Fibroblast of upper back skin (primary cell): ENCODE data around the gene NAE1.
A peak's percentile ranks its signal among the peaks of the same experiment; 100 is the strongest.
"Not testable (repeated sequence)": the region's sequence is repeated elsewhere in the genome, so short reads cannot be mapped to it uniquely, and the experiment has no call there.

Source experiments
- DNase-seq: peaks from one replicate; pipeline ENCODE4 v3.0.0-alpha.2; 2013

Gene NAE1

DNA sequence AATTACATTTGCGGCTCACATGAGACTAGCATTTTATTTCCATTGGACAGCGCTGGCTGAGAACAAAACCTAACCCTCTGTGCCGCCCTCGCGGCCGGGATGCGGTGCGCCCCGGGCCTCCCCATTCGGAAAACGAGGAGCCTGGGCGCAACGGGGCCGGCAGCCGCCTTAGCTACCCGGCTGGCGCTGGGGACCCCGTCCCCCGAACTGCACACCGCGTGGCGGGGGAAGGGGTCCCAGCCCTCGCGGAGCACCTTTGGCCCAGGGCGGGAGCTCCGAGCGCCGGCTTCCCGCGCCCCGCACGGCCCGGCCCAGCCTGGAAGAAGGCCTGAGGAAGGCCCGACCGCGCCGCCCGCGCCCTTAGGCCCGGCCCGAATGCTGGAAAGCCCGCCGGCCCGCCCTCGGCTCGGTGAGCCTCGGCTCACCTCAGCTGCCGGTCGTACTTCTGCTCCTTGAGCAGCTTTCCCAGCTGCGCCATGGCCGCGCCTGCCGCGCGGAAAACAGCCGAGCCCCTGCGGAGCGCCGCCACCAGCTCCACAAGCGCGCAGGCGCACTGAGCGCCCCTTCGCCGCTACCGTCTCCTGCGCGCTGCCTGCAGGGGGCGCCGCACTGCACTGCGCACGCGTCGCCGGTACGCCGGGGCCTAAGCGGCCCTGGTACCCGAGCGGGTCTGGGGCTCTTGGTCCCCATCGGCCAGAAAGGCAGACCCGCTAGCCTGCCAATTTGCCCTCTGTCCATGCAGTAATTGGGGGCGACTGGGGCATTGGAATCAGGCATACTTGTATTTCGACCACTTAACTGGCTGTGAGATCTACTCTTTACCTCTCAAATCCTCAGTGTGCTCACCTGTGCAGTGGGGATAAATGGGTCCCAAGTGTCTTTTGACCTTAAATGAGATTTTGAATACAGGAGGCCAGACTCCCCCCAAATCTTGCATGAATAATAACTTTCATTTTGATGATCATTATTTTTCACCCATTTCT, at the start of gene NAE1:
NAE1 (minus strand) TSS at position 555 of the 983 bp plus-strand sequence; CDS start at position 478, 77 bp downstream.
- DNase-seq = peak; percentile 81

DNA sequence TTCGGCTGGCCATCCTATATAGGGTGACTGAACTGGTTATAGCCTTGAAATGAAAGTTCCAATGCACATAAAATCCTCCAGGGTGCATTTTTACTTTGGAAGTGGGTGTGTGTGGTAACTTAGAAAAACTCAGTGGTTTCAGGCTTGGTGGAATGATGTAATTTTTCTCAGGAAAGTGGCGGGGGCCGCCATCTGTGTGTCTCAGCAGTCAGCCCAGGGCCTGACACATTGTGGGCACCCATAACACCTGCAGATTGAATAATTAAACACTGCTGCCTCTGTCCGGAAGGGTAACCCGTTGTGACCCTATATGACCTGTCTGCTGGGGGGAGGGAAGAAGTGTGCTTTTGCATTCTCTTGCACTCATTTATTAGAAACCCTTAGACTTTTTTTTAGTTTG, 47.3 kb upstream of the NAE1 start:
- peak; percentile 46 for DNase-seq

DNA sequence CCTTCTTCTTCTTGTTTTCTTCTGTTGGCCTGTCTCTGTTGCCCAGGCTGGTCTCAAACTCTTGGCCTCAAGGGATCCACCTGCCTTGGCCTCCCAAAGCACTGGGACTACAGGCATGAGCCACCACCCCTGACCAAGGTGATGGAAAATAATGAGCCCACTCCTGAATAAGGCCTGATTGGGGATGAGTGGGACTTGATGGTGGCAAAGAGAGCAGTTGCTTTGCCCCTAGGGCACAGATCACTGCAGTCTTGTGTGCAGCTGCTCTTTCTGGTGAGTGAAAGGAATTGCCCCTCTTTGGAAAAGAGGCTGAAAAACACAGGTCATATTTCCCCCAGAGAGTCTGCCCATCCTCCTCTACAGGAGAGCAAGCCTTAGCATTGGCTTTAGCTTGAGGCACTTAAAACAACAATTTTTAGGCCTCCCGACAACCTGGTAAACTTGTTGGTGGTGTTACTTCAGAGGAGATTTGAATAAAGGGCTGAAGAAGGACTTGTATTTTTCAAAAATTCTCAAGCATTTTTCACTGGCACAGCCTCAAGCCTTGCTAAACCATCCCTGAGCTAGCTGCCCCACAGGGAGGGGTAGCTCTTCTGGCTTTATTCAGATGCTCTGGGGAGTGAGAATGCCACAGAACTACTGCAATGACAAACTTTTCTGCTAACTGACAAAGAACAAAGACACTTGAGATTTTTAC, 43.5 kb upstream of the NAE1 start:
- peak; percentile 38 for DNase-seq

DNA sequence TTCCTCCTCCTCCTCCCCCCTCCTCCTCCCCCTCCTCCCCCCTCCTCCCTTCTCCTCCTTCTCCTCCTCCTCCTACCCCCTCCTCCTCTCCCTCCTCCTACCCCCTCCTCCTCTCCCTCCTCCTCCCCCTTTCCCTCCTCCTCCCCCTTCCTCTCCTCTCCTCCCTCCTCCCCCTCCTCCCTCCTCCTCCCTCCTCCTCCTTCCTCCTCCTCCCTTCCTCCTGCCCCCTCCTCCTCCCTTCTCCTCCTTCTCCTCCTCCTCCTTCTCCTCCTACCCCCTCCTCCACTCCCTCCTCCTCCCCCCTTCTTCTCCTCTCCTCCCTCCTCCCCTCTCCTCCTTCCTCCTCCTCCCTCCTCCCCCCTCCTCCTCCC, 42.9 kb upstream of the NAE1 start:
- DNase-seq = no peak

DNA sequence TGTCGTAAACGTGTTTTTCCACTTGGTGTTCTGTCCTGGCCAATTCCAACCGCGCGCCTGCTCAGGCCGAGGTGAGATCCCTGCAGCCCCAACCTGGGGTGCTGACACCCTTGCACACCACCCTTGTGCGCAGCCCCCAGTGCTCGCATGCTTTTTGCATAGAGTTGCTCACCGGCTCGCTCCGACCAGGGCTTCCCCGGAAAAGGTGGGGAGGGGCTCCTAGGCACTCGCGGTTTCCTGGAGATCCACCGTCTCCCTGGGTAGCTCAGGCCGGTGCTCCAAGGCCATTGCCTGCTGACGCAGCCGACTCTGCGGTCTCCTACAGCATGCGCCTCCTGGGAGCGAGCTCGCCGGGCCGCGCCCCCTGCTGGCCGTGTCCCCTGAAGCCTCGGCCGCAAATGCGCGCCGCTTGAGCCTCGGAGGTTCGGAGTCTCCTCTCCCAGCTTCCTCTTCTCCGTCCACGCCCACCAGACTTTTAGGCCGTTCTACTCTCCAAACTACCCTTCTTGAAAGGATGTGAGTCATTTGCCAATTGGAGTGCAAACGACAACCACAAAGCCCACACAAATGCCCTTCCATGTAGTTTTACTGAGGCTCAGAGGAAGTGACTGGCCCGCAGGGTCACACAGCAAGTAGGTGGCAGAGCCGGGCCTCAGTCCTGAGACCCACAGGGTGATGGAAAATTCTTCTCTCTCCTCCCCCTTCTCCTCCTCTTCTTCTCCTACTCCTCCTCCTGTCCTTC, 42.3 kb upstream of the NAE1 start:
- DNase-seq = peak; percentile 99

DNA sequence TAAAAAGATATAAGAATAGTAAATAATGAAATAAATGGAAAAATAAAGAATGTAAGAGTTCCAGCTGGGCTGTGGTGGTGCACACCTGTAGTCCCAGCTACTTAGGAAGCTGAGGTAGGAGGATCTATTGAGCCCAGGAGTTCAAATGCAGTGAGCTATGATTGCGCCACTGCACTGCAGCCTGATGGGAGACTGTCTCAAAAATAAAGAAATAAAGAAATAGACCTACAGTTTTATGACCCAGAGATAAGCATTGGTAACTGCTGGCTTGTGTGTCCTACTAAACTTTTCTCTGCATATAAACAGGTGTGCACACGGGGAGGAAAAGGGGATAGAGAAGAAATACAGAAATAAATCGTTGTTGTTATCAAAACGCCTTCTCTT, 41.8 kb upstream of the NAE1 start:
- no peak for DNase-seq

DNA sequence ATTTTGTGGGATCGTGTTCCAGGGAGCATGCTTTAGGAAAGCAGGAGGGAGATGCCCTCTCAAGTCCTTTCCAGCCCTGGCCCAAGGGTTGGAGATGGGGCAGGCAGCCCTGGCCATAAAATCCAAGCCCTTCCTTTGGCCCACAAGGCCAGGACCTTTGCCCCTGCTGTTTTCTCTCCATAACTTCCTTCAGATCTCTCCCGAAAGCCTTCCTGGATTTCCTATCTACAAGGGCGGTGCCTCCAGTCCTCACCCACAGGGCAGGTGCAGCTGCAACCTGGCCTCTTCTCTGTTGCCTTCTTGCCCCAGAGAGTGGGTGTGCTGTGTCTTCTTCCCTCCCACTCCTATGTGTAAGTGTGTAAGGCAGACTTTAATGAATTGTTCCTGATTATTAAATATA, 41.1 kb upstream of the NAE1 start:
- DNase-seq = no peak

DNA sequence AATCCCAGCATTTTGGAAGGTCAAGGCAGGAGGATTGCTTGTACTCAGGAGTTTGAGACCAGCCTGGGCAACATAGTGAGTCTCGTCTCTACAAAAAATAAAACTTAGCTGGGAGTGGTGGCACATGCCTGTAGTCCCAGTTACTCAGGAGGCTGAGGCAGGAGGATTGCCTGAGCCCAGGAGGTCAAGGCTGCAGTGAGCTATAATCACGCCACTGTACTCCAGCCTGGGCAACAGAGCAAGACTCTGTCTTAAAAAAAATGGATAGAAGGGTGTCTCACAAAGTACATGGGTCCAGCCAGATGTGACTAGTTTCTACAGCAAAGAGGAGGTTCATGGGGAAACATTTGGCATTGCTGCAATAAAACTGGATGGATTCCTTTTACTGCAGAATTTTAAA, 40.6 kb upstream of the NAE1 start:
- not testable (repeated sequence) for DNase-seq

DNA sequence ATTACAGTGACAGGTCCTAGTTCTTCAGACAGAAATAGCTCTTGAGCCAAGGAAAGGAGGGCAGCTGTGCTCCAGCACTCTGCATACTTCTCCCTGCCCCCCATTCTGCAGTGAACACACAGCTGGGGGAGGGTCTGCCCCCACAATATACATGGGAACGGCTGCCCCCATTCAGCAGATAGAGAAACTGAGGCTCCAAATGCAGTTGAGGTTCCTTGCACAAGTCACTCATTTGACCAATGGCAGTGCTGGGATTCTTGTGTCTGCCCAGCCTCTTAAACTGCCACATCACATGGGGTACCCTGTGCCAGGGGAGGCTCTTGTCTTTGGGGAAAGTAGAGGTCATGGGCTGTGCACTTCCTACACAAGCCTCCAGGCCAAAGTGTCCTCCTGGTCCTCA, 38.6 kb upstream of the NAE1 start:
- no peak for DNase-seq

DNA sequence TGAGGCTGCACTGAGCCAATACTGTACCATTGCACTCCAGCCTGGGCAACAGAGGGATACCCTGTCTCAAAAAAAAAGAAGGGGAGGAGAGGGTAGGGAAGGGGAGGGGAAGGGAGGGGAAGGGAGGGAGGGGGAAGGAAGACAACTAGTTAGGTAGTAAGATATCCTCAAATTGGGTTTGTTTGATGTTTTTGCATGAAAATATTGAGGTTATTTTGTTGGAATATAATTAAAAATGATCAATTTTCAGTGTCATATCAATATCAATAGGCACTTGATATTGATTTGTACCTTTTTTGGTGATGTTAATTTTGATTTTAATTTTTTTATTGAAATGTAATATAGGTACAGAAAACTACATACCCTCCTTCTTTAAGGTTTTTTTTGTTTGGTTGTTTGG, 32.9 kb upstream of the NAE1 start:
- DNase-seq = no peak

DNA sequence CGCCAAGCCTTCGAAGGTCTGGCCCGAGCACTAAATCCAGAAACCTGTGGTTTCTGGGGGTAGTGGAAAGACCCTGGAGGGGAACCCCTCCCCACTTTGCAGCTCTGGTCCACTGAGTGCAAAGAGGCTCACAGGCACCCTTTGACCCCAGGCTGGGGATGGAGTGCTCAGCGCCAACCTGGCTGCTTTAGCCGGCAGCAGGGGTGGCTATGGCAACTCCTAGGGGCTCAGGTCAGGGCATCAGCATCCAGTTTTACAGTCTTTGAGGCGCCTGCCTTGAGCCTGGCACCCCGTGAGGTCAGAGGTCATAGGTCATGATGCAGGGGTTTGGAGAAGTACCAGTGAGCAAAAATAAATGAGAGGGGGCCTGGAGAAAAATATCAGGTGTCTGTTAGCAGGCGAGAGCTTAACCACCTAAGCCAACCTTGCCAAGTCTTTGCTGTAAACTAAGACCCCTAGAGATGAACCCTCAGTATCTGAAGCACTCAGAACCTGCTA, 31.3 kb upstream of the NAE1 start:
- DNase-seq = no peak

DNA sequence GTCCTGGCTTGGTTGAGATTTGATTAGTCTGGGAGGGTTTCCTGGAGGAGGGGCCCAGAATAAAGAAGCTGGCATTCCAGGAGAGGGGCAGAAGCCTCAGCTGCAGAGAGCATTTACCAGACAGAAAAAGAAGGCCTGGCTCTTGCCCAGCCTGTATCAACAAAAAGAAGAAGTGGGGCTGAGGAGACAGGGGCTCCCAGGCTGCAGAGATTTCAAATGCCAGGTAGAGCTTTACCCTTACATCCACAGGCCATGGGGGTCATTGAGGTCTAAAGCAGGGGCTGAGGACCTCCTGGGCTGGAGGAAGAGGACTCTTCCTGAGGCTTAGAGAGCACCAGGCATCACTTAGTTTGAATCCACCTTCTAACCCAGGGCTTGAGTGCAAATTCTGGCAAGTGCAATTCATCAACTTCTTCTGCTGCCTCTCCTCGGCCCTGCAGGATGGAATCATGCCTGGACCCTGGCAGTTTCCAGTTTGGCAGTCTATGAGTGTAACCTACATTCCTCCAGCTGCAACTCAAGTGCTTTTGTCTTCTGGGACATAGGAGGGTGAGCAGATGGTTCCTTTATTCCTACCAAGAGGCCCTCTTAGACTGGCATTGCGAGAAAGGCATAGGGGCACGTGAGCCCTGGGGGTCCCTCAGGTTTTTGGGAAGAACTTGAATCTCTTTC, 28.8 kb upstream of the NAE1 start:
- no peak for DNase-seq

DNA sequence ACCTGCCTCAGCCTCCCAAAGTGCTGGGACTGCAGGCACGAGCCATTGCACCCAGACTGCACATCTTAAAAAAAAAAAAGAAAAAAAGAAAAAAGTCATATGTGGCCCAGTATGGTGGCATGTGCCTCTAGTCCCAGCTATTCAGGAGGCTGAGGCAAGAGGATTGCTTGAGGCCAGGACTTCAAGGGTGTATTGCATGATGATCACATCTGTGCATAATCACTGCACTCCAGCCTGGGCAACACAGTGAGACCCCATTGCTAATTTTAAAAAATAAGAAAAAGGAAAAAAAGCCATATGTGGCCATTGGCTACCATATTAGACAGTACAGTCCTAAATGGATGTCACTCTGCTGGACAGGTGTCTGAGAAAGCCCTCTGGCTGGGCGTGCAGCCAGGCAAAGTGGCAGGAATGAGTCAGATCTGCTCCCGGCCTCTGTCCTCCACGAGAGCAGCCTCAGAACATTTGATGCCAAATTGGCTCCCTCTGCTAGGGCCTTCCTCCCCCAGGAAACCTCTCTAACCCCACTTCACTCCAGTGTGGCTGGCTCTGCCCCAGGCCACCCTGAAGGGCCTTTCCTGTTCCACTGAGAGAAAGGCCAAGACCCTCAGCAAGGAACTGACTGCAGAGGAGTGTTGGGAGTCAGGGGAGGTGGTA, 28.1 kb upstream of the NAE1 start:
- peak; percentile 38 for DNase-seq

DNA sequence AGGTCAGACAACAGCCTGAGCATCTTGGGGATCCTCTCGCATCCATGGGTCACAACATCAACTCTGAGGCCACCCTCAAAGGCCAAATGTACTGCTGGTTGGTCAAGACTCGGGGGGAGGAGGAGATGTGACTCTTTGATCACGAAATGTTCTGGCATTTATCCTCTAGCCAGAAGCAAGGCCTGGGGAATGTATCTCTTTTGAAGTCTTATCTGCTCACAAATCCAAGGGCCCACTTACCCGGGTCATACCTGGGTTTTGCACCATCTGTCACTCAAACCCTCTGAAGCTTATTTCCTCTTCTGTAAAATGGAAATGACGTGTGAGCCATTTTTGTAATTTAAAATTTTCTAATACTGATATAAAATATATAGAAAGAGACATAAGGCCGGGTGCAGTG, 26.7 kb upstream of the NAE1 start:
- no peak for DNase-seq

DNA sequence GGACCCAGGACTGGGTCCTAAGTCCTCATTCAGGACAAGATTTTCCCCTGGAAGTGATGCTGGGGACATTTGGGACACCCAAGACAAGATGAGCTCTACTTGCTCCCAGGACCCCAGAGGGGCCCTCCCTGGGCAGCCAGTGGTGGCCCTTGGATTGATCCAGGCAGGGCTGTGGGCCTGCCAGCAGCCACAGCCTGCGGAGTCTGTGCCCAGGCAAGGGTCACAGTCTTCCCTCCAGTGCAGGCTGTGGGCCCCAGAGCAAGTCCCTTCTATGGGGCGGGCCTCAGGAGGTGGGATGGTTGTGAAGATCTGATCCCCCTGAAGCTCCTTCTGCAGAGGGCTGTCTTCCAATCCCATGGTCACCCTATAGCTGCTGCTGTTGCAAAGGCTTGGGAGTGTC, 26.0 kb upstream of the NAE1 start:
- no peak for DNase-seq

DNA sequence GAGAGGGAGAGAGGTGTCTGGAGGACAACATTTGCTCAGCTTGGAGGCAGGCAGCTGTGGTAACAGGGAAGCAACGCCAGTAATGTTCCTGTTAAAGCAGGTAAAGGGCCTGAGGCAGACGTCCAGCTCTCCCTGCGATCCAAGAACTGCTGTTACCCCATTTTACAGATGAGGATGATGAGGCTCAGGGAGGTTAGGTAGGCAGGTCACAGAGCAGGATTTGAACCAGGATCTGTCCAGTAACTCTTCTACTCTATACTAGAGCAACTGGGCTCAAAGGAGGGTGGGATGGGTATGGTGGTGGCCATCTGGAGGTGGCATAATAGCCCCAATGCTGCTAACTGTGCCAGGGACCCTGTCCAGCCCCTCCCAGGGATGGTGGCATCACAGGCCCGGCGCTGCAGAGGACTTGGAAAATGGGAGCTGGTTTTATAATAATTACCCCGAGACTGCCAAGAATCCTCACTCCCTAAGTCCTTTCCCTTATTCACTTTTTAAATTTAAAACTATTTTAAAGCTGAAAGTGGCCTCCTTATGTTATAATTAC, 25.5 kb upstream of the NAE1 start:
- no peak for DNase-seq

DNA sequence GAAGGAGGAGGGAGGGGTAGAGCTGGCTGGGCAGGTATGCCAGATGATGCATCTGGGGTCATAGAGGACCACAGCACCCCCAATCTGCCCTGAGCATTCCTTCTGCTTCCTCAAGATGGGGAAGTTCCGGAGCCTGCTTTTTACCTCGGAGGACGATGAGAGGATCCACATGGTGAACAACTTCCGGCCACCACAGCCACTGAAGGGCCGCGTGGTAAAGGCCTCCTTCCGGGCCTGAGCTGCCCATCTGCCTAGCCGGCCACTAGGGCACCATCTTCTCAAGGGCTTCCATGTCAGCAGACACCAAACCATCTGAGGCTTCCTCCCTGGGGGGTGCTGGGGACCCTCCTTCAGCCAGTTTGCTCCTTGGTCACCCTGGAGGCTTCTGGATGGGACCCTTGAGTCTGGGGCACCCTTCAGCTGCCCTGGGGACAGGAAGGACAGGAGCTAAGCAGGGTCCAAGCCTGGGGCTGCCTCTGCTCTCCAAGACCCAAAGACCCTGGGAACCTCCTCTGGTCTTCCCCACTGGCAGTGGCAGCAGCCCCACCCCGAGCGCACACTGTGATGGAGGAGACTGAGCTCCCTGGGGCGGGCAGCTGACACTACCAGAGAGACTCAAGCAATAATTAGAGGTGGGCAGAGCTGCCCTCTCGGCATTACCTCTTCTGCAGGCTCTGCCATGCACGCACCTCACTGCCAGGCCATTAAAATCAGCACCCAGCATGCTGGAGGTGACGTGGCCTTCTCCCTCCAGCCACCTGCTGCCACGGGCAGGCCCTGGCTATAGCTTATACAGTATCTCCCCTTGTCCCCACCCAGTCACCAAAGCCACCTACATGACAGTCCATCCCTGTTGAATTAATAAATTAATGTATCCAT, 22.7 kb upstream of the NAE1 start:
- DNase-seq = no peak

DNA sequence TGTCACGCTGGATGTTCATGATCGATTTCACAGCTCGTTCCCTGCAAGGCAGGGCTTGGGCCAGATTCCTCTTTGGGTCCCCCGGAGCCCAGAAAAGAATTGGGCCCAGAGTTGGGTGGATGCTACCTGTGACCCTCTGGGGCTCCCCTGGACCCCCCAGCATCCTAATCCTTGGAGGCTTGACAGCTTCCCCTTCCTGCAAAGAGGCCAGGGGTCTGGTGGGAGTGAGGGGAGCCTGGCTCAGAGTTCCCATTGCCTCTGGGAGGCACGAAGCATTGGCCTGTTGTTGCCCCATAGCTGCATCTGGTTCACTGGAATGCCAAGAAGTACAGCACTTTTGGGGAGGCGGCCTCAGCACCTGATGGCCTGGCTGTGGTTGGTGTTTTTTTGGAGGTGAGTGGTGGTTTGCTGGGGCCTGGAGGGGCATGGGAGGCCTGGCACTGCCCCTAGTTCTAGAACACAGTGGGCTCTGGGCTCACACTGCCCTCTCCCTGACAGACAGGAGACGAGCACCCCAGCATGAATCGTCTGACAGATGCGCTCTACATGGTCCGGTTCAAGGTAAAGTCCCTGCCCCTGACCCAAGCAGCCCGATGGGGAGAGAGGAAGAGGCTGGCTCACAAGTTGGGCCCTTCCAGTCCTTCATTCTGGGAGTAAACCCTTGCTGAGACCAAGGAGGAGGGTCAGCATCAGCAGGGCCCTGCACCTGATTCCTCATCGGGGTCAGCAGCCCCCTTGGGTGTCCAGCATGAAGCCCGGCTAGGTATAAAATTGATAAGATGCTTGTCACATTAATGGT, 20.6 kb upstream of the NAE1 start:
- no peak for DNase-seq

DNA sequence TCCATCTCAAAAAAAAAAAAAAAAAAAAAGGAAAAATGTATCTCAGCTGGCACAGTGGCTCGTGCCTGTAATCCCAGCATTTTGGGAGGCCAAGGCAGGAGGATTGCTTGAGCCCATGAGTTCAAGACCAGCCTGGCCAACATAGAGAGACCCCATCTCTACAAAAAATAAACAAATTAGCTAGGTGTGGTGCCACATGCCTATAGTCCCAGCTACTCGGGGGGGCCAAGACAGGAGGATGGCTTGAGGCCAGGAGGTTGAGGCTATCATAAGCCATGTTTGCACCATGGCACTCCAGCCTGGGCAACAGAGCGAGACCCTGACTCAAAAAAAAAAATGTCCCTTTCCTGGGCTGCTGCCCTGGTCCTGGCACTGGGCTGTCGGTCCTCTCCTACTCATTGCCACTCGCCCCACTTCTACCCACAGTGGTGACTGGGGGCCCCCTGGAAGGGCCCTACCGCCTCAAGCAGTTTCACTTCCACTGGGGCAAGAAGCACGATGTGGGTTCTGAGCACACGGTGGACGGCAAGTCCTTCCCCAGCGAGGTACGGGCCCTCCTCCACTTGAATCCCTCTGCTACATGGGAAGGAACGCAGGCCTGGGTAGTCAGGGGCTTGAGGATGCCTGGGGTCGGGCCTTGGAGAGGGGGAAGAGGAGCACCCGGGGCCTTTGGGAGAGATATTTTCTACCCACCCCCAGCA, 19.5 kb upstream of the NAE1 start:
- no peak for DNase-seq
